Measurements from ENCODE around the gene PRKG1.

DNA sequence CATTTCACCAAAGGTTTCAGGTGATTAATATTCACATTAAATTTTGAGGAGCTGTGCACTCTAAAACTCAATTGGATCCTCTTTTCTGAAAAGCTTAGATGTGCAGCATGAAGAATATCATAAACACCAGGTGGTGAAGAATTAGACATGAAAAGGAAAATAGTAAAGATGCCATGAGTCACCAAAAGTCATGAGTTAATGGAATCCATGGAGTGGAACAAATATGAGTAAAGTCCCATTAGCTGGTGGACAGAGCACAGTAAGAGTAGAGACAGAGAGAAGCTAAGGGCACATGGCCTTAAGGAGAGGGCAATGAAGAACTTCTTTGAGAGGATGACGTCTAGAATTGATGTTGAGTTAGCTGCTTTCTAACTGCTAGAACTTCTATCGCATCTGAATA, 353.5 kb downstream of the PRKG1 start:
- TF ChIP-seq, protein P1, sequence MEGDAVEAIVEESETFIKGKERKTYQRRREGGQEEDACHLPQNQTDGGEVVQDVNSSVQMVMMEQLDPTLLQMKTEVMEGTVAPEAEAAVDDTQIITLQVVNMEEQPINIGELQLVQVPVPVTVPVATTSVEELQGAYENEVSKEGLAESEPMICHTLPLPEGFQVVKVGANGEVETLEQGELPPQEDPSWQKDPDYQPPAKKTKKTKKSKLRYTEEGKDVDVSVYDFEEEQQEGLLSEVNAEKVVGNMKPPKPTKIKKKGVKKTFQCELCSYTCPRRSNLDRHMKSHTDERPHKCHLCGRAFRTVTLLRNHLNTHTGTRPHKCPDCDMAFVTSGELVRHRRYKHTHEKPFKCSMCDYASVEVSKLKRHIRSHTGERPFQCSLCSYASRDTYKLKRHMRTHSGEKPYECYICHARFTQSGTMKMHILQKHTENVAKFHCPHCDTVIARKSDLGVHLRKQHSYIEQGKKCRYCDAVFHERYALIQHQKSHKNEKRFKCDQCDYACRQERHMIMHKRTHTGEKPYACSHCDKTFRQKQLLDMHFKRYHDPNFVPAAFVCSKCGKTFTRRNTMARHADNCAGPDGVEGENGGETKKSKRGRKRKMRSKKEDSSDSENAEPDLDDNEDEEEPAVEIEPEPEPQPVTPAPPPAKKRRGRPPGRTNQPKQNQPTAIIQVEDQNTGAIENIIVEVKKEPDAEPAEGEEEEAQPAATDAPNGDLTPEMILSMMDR (IDR thresholded peaks at IDR 0.05): no peak
- TF ChIP-seq POLR2A (IDR thresholded peaks at IDR 0.05): no peak
